HepG2 (cell line): ENCODE results near the gene COQ3. TPM values are rescaled to one million over a fixed set of nuclear protein-coding genes. Genes with fewer than 3 reads are reported as not detected.

Source experiments
- ATAC-seq: fragments of 200-7000 bp; cut with Tn5 transposase; 3 replicates; pipeline ENCODE4 v1.9.1; 2020; ENCODE audit warnings: mild to moderate bottlenecking, moderate library complexity
- BruUV-seq: library from RNA; stranded (reverse); fragments of 400-500 nt; replicated peaks from 2 replicates; lab custom pipeline; 2021; lab: Mats Ljungman, UMichigan
- CTCF ChIA-PET: fragments of 300-600 bp; formaldehyde crosslinking; extraction: SDS; loops from one replicate; lab custom pipeline; 2021; ENCODE audit warnings: low total read pairs, inconsistent platforms, low intra/inter-chr PET ratio; lab: Yijun Ruan, JAX
- POLR2A ChIA-PET: fragments of 350-600 bp; sonication (Branson Sonifier 250); formaldehyde crosslinking; loops from one replicate; lab custom pipeline; 2020; ENCODE audit warnings: antibody characterized with exemption, inconsistent platforms; lab: Yijun Ruan, JAX
- DNase-seq: peaks from one replicate; pipeline ENCODE4 v3.0.0-alpha.2; 2015; ENCODE audit warnings: low spot score
- FAIRE-seq: peaks from 3 replicates; lab custom pipeline; 2011; peaks lifted over from hg19 to GRCh38; lab: Jason Lieb, UNC
- H2AFZ ChIP-seq: one replicate; pipeline ENCODE4 v1.6.1; 2011; ENCODE audit warnings: low read length, inconsistent platforms
- H3K27ac ChIP-seq: fragments of 300-600 bp; 3 replicates; pipeline ENCODE4 v1.8.0; 2011; ENCODE audit warnings: mixed run types, mild to moderate bottlenecking, mixed read lengths, low read length, inconsistent platforms; ENCODE audit not compliant: insufficient read depth; ENCODE audit errors: extremely low read length
- H3K27me3 ChIP-seq, 2 experiments: fragments of 200-600 bp in 1 of 2; 2 replicates in 1 of 2; 3 replicates in 1 of 2; pipeline versions ENCODE4 v1.6.0 to v1.8.0; 2011; ENCODE audit warnings: low read length in 2 of 2, mild to moderate bottlenecking in 2 of 2, moderate library complexity in 2 of 2, inconsistent platforms in 1 of 2; ENCODE audit not compliant: insufficient read depth in 2 of 2, control insufficient read depth in 1 of 2
- H3K36me3 ChIP-seq, 2 experiments: fragments of 200-600 bp in 1 of 2; replicated peaks in 1 of 2; 2 replicates in 1 of 2; 3 replicates in 1 of 2; pipeline versions ENCODE4 v1.5.1 to v1.8.0; 2011; ENCODE audit warnings: low read length in 2 of 2, inconsistent platforms in 1 of 2; ENCODE audit not compliant: insufficient read depth in 2 of 2, control insufficient read depth in 1 of 2
- H3K4me1 ChIP-seq: 2 replicates; pipeline ENCODE4 v1.5.1; 2012; ENCODE audit warnings: low read length, inconsistent platforms; ENCODE audit not compliant: insufficient read depth
- H3K4me2 ChIP-seq: 2 replicates; pipeline ENCODE4 v1.6.0; 2011; ENCODE audit warnings: low read depth, low read length, inconsistent platforms
- H3K4me3 ChIP-seq, 3 experiments: fragments of 200-600 bp in 1 of 3; sonication (generic), shearing (Covaris generic) in 1 of 3; replicated peaks in 1 of 3; 2 replicates each; pipeline ENCODE4 v1.5.1; 2011 to 2016; ENCODE audit warnings: low read length in 3 of 3, inconsistent platforms in 2 of 3, low read depth in 2 of 3, mild to moderate bottlenecking in 2 of 3, control low read depth in 1 of 3, mixed read lengths in 1 of 3; ENCODE audit not compliant: insufficient read depth in 1 of 3
- H3K79me2 ChIP-seq: one replicate; pipeline ENCODE4 v1.6.1; 2011; ENCODE audit warnings: low read length, inconsistent platforms; ENCODE audit not compliant: insufficient read depth
- H3K9ac ChIP-seq: 2 replicates; pipeline ENCODE4 v1.6.0; 2011; ENCODE audit warnings: mild to moderate bottlenecking, low read depth, low read length, inconsistent platforms; ENCODE audit not compliant: insufficient read depth
- H3K9me3 ChIP-seq: 2 replicates; pipeline ENCODE4 v1.5.1; 2012; ENCODE audit warnings: mild to moderate bottlenecking, low read length
- H4K20me1 ChIP-seq: 2 replicates; pipeline ENCODE4 v1.6.0; 2011; ENCODE audit warnings: inconsistent platforms, mild to moderate bottlenecking, low read length, moderate library complexity; ENCODE audit not compliant: insufficient read depth
- BCL6 ChIP-seq: IDR thresholded peaks from 2 replicates; pipeline ENCODE4 v1.6.1; 2016; ENCODE audit warnings: missing genetic modification reagents, missing compliant biosample characterization
- CTCF ChIP-seq: sonication (generic); formaldehyde crosslinking; IDR thresholded peaks from 2 replicates; pipeline ENCODE4 v1.5.0; 2020; ENCODE audit warnings: mild to moderate bottlenecking, missing genetic modification reagents, moderate library complexity
- ELF1 ChIP-seq: sonication (generic); formaldehyde crosslinking; IDR thresholded peaks from 2 replicates; pipeline ENCODE4 v1.4.0; 2020; ENCODE audit warnings: missing genetic modification reagents
- NR2F2 ChIP-seq: IDR thresholded peaks from 2 replicates; pipeline ENCODE4 v1.6.1; 2012; ENCODE audit warnings: low read depth, inconsistent platforms, borderline replicate concordance
- SIX4 ChIP-seq: sonication (generic); formaldehyde crosslinking; IDR thresholded peaks from 2 replicates; pipeline ENCODE4 v1.4.0; 2020; ENCODE audit warnings: missing genetic modification reagents
- U2AF2 ChIP-seq: fragments of 200-400 bp; formaldehyde crosslinking; IDR thresholded peaks from 2 replicates; pipeline ENCODE4 v1.6.1; 2017; ENCODE audit warnings: low read depth, mild to moderate bottlenecking, low read length
- ZFP82 ChIP-seq: sonication (generic); formaldehyde crosslinking; IDR thresholded peaks from 2 replicates; pipeline ENCODE4 v1.5.1; 2020; ENCODE audit warnings: mild to moderate bottlenecking, missing genetic modification reagents, borderline replicate concordance
- ZNF337 ChIP-seq: sonication (generic); formaldehyde crosslinking; IDR thresholded peaks from 2 replicates; pipeline ENCODE4 v1.5.1; 2020; ENCODE audit warnings: missing genetic modification reagents, low read depth, mild to moderate bottlenecking, borderline replicate concordance
- ZSCAN12 ChIP-seq: sonication (generic); formaldehyde crosslinking; IDR thresholded peaks from 2 replicates; pipeline ENCODE4 v1.9.0; 2021; ENCODE audit warnings: mild to moderate bottlenecking, missing genetic modification reagents
- whole genome bisulfite sequencing: methylation state at CpG from one replicate; pipeline ENCODE4 v1.1.6; 2017; ENCODE audit warnings: low lambda C conversion rate; 5-methylcytosine and 5-hydroxymethylcytosine counted together
- in situ Hi-C: cut with HindIII; loops from 2 replicates; pipeline ENCODE4 v1.10.0; 2017; ENCODE audit warnings: low pct_unique_long_range_greater_than_20kb; ENCODE audit not compliant: extremely low pct_ligation_motif_present
- intact Hi-C: fragments of 100-400 bp; cut with micrococcal nuclease; formaldehyde crosslinking; loops from one replicate; pipeline ENCODE4 v1.10.0; 2022; ENCODE audit not compliant: unreplicated experiment
- polyA plus RNA-seq, 8 experiments: library from polyadenylated mRNA; depleted of rRNA in 3 of 8; stranded (reverse) in 7 of 8; unstranded in 1 of 8; fragments of >200 nt; fragmentation: Illumina TruSeq in 4 of 8; extraction: Trizol in 4 of 8; gene quantifications; 2 replicates each; pipeline versions ENCODE4 v1.2.1 to v1.2.3, GENCODE V29; 2011 to 2016; ENCODE audit warnings: low read depth in 4 of 8, missing spikeins in 1 of 8, mixed read lengths in 1 of 8; ENCODE audit not compliant: insufficient read depth in 1 of 8
- total RNA-seq, 5 experiments: library from RNA; depleted of rRNA; stranded (reverse); fragments of >200 nt; fragmentation: Illumina TruSeq; extraction: Trizol; gene quantifications; 2 replicates each; pipeline ENCODE4 v1.2.3, GENCODE V29; 2016; ENCODE audit warnings: low read depth in 1 of 5
- TF ChIP-seq, protein P1 (sequence below): sonication (generic); formaldehyde crosslinking; IDR thresholded peaks from 2 replicates; pipeline ENCODE4 v1.5.1; 2020; ENCODE audit warnings: missing genetic modification reagents, mild to moderate bottlenecking, borderline replicate concordance

COQ3 gene
- total and polyA plus RNA-seq, 2 of the 13 experiments (the other 11 are each of a cell fraction or from before 2014, with no cell fraction given) = 5.3 to 20.5 TPM

- peak; percentile 64 for TF ChIP-seq CTCF (CRISPR knock-in tag)
- TF ChIP-seq, all 625 proteins: peak for 5
These were observed 59.4 kb downstream of the COQ3 start (continued) for GRCh38 chr6:99334526-99335127.

GRCh38 chr6:99333068-99333467, 60.9 kb downstream of the COQ3 start:
- BruUV-seq = no TSS peak
- Histone ChIP-seq H3K4me3 (no peak overlapping the region), H3K27ac (no peak overlapping the region), H3K27me3 (no peaks in the 10 kb centered on the region), H3K4me2 (no peak overlapping the region), H4K20me1 (no peaks in the 10 kb centered on the region), H3K36me3 (no peaks in the 10 kb centered on the region), H2AFZ (no peak overlapping the region), H3K79me2 (no peaks in the 10 kb centered on the region), H3K9me3 (no peaks in the 10 kb centered on the region)
- CTCF ChIA-PET = no interaction called here
- in situ Hi-C loops = loop anchor here (25.0 kb wide), 1 partner anchor 479 kb away; no protein-coding TSS in a partner anchor
- POLR2A ChIA-PET = no interaction called here
- FAIRE-seq (no peak), ATAC-seq (no peak)
- no peak for TF ChIP-seq ZSCAN12 (CRISPR knock-in tag)
- no peak for TF ChIP-seq ELF1 (CRISPR knock-in tag)
- TF ChIP-seq ZNF337 = no peak
- TF ChIP-seq, protein P1, sequence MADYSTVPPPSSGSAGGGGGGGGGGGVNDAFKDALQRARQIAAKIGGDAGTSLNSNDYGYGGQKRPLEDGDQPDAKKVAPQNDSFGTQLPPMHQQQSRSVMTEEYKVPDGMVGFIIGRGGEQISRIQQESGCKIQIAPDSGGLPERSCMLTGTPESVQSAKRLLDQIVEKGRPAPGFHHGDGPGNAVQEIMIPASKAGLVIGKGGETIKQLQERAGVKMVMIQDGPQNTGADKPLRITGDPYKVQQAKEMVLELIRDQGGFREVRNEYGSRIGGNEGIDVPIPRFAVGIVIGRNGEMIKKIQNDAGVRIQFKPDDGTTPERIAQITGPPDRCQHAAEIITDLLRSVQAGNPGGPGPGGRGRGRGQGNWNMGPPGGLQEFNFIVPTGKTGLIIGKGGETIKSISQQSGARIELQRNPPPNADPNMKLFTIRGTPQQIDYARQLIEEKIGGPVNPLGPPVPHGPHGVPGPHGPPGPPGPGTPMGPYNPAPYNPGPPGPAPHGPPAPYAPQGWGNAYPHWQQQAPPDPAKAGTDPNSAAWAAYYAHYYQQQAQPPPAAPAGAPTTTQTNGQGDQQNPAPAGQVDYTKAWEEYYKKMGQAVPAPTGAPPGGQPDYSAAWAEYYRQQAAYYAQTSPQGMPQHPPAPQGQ (CRISPR knock-in tag) = no peak
- TF ChIP-seq BCL6 = no peak
- no peak for TF ChIP-seq ZFP82 (CRISPR knock-in tag)
- no peak for TF ChIP-seq NR2F2
- no peak for TF ChIP-seq U2AF2
- TF ChIP-seq SIX4 (CRISPR knock-in tag) = no peak
- TF ChIP-seq, all 625 proteins: peak for 0
- DNase-seq = no peak
- H3K4me1 ChIP-seq = peaks cover 5% of the 10 kb centered on the region; the same call in 1 of the 2 replicates
- intact Hi-C loops = loop anchor here (5.0 kb wide), 2 partner anchors 59 to 489 kb away; partner anchors contain the start of gene COQ3
- 11% methylated on average over 6 of the region's 6 CpGs for WGBS
- H3K9ac ChIP-seq = no peak overlapping the region
